GM11168 (cell line): Measurements from ENCODE around the gene RNF145.
"Not testable (repeated sequence)": the region's sequence is repeated elsewhere in the genome, so short reads cannot be mapped to it uniquely, and the experiment has no call there.

ENCODE experiments used
- in situ Hi-C: fragments of 300-500 bp; cut with MboI; formaldehyde crosslinking; loops from one replicate; pipeline ENCODE4 v1.12.0; 2022; ENCODE audit warnings: low sequenced_read_pairs; ENCODE audit not compliant: unreplicated experiment

Gene RNF145

DNA sequence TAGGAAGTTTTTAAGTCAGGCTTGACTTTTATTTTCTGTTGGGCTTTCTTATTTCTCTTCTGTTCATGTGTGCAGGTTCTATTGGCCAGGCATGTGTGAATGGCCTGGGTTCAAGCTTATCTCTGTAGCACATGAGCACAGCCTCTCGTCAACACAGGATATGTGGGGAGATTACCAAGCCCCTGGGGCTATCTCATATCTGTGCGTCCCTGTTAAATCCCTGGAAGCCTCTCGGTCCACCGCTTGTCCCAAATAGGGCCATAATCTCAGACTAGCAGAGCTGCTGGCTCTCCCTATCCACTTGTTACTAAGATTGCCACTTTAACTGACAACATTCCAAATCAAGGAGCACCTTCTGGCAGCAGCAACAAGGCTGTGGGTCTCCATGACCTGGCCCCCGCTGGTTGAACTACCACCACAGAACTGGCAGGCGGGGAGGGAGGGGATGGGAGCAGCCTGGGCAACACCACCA is 81.2 kb downstream of the RNF145 start:
- in situ Hi-C loops, result no loop called here

DNA sequence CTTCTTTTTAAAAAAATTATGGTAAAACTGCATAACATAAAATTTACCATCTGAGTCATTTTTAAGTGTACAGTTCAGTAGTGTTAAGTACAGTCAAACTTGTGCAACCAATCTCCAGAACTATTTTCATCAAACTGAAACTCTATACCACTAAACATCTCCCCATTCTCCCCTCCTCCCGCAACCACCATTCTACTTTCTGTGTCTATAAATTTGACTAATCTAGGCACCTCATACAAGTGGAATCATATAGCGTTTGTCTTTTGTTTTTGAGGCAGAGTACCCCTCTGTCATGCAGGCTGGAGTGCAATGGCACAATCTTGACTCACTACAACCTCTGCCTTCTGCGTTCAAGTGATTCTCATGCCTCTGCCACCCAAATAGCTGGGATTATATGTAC is 85.7 kb downstream of the RNF145 start:
- in situ Hi-C loops, result no loop called here

DNA sequence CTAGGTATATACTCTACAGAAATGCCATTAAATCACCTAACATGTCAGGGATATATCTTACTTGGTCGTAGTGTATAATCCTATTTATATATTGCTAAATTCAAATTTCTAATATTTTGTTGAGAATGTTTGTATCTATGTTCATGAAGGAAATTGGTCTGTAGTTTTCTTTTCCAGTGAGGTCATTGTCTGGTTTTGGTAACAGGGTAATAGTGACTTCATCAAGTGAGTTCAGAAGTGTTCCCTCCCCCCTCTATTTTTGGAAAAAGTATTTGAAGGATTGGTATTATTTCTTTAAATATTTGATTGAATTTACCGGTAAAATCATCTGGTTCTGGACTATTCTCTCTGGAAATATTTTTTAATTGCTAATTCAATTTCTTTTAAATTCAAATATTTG is 86.2 kb downstream of the RNF145 start:
- in situ Hi-C loops, result no loop called here

DNA sequence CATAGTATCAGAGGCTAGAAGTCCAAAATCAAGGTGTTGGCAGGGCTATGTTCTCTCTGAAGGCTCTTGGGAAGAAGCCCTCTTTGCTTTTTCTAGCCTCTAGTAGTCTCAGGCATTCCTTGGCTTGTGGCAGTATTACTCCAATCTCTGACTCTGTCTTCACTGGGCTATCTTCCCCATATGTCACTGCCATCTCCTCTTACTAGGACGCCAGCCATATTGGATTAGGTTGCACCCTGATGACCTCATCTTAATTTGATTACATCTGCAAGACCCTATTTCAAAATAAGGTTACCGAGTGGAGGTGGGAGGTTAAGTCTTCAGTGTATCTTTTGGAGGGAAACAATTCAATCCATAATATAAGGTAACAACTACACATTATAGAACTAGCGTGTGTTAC is 88.3 kb downstream of the RNF145 start:
- in situ Hi-C loops, result no loop called here

DNA sequence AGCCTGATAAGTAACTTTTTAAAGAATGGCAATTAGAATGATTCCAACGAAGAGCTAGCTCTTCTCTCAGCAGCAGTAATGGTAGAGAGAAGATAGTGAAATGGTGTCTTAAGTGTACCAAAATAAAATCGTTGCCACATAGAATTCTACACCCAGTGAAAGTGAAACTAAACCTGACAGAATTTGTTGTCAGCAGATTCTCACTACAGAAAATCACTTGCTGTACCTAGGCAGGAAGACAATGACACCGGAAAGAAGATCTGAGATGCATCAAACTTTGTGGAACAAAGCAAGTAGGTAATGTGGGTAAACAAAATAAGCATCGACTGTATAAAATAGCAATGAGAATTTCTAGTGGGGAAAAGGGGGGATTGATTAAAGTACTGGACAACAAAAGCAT is 88.9 kb downstream of the RNF145 start:
- in situ Hi-C loops, result no loop called here

DNA sequence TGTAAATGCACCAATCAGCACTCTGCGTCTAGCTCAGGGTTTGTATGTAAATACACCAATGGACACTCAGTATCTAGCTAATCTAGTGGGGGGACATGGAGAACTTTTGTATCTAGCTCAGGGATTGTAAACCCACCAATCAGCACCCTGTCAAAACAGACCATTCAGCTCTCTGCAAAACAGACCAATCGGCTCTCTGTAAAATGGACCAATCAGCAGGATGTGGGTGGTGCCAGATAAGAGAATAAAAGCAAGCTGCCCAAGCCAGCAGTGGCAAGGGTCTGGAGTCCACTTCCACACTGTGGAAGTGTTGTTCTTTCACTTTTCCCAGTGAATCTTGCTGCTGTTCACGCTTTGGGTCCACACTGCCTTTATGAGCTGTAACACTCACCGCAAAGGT is 89.5 kb downstream of the RNF145 start:
- in situ Hi-C loops, result not testable (repeated sequence)

DNA sequence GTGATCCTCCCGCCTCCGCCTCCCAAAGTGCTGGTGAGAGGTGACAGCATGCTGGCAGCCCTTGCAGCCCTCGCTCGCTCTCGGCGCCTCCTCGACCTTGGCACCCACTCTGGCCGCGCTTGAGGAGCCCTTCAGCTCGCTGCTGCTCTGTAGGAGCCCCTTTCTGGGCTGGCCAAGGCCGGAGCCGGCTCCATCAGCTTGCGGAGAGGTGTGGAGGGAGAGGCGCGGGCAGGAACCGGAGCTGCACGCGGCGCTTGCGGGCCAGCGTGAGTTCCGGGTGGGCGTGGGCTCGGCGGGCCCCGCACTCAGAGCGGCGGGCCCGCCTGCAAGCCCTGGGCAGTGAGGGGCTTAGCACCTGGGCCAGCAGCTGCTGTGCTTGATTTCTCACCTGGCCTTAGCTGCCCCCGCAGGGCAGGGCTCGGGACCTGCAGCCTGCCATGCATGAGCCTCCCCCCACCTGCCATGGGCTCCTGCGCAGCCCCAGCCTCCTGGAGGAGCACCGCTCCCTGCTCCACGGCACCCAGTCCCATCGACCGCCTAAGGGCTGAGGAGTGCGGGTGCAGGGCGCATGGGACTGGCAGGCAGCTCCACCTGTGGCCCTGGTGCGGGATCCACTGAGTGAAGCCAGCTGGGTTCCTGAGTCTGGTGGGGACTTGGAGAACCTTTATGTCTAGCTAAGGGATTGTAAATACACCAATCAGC is 90.2 kb downstream of the RNF145 start:
- in situ Hi-C loops, result not testable (repeated sequence)

DNA sequence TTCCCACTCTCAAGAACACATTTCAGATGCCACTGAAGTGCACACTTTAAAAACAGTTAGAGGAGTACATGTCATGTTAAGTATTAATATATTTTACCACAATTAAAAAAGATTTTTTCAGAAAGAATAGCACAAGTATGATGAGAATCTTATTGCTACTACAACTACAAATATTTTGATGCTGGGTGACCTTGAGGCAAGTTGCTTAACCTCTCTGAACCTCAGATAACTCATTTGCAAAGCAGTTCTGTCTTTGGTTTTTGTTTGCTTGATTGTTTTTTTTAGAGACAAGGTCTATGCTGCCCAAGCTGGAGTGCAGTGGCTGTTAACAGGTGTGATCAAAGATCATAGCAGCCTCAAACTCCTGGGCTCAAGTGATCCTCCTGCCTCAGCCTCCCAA is 95.9 kb downstream of the RNF145 start:
- in situ Hi-C loops, result no loop called here

DNA sequence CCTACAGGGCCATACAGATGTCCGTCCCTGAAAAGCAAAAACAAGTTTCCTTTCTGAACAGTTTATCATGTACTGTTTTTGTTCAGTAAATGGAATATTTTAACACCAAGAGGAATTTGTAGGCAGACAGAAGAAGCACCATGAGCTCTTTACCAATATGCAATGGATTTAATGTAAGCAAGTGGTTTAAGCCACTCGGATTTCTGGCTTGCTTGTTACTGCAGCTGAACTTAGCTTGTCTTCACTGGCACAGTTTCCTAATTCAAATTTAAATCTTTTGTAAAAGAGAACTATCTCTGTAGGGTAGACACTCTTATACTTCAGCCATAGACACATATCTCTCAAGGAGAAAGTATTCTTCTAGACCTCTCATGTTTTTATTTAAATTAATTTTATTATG is 96.9 kb downstream of the RNF145 start:
- in situ Hi-C loops, result no loop called here
